AG04450 (cell line): Measurements from ENCODE around the gene FIBCD1. TPM values are rescaled to one million over a fixed set of nuclear protein-coding genes. Genes with fewer than 3 reads are reported as not detected.

Experiments used
- CTCF ChIA-PET: fragments of 300-600, 350-600 bp; formaldehyde crosslinking; extraction: SDS; loops from one replicate; lab custom pipeline; 2022; ENCODE audit warnings: antibody characterized with exemption, inconsistent platforms; lab: Charles Lee
- POLR2A ChIA-PET: fragments of 350-600 bp; formaldehyde crosslinking; extraction: SDS; loops from one replicate; lab custom pipeline; 2021; ENCODE audit warnings: antibody characterized with exemption, inconsistent platforms; lab: Yijun Ruan, JAX
- DNase-seq: peaks from one replicate; pipeline ENCODE4 v3.0.0-alpha.2; 2011; ENCODE audit warnings: low read depth, low spot score
- H3K27ac ChIP-seq: one replicate; pipeline ENCODE4 v1.5.1; 2012; ENCODE audit warnings: low read depth, low read length, control low read depth
- H3K27me3 ChIP-seq: one replicate; pipeline ENCODE4 v1.6.0; 2012; ENCODE audit warnings: low read length; ENCODE audit not compliant: control insufficient read depth, insufficient read depth
- H3K4me3 ChIP-seq: 2 replicates; pipeline ENCODE4 v1.5.1; 2011; ENCODE audit warnings: mild to moderate bottlenecking, low read depth, low read length, control low read depth
- H3K9me3 ChIP-seq: 2 replicates; pipeline ENCODE4 v1.5.1; 2012; ENCODE audit warnings: low read length; ENCODE audit not compliant: control insufficient read depth, insufficient read depth
- polyA plus RNA-seq: library from polyadenylated mRNA; depleted of rRNA; stranded (reverse); fragments of >200 nt; gene quantifications from 2 replicates; pipeline ENCODE4 v1.2.3, GENCODE V29; 2011
- TF ChIP-seq, protein P1 (sequence below): IDR thresholded peaks from 2 replicates; pipeline ENCODE4 v1.5.1; 2011; ENCODE audit warnings: low read depth, low read length, control low read depth, inconsistent platforms

The FIBCD1 gene
- polyA plus RNA-seq, 1 experiment = 2.2 TPM

DNA sequence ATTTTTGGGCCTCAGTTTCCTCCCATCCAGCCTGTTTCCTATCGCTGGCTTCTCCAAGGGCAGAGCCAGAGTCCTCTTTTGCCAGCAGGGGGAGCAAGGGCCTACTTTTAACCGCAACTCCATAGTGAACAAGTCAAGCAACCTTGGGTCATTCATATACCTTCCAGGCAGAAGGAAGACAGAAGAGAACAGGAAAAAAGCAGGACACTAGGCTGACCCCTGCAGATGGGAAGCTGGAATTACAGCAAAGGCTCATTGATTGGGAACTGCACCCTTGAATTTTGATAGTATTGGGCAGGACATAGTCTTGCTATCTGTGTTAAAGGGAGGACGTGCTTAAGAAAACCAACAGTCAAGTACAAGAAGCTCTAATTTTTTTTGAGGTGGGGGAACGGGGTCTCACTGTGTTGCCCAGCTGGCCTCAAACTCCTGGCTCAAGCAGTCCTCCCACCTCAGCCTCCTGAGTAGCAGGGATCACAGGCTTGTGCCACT, 72.5 kb downstream of the FIBCD1 start:
- DNase-seq = peak; percentile 68
- ChIA-PET POLR2A (no interaction called here), CTCF (interaction anchor here (0.7 to 12.0 kb wide), 50 partner anchors 8 to 187 kb away, joined by 3 to 390 read pairs (median 5); no protein-coding TSS in a partner anchor)

DNA sequence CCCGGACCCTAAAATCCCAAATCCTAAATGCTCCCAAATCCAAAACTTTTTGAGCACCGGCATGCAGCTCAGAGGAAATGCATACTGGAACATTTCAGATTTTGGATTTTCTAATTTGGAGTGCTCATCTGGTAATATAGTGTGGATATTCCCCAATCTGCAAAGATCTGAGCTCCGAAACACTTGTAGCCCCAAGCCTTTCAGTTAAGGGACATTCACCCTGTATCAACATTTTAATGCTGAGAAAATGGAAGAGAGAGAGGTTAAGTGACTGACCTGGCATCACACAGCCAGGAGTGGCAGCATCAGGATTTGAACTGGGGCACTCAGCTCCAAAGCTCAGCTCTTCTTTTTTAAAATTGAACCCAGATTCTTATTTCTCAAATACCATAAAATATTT, 73.1 kb downstream of the FIBCD1 start:
- no peak overlapping the region for H3K27ac ChIP-seq
- no peaks in the 10 kb centered on the region for H3K9me3 ChIP-seq
- H3K4me3 ChIP-seq = no peak overlapping the region
- DNase-seq = no peak
- H3K27me3 ChIP-seq = no peaks in the 10 kb centered on the region
- CTCF ChIA-PET = interaction anchor here (0.6 to 12.0 kb wide), 38 partner anchors 9 to 222 kb away, joined by 3 to 390 read pairs (median 6); no protein-coding TSS in a partner anchor
- POLR2A ChIA-PET = no interaction called here
- TF ChIP-seq, protein P1, sequence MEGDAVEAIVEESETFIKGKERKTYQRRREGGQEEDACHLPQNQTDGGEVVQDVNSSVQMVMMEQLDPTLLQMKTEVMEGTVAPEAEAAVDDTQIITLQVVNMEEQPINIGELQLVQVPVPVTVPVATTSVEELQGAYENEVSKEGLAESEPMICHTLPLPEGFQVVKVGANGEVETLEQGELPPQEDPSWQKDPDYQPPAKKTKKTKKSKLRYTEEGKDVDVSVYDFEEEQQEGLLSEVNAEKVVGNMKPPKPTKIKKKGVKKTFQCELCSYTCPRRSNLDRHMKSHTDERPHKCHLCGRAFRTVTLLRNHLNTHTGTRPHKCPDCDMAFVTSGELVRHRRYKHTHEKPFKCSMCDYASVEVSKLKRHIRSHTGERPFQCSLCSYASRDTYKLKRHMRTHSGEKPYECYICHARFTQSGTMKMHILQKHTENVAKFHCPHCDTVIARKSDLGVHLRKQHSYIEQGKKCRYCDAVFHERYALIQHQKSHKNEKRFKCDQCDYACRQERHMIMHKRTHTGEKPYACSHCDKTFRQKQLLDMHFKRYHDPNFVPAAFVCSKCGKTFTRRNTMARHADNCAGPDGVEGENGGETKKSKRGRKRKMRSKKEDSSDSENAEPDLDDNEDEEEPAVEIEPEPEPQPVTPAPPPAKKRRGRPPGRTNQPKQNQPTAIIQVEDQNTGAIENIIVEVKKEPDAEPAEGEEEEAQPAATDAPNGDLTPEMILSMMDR = no peak

More for the DNA sequence above, 72.5 kb downstream of the FIBCD1 start:
- TF ChIP-seq, protein P1 = peak; percentile 97
- Histone ChIP-seq H3K27ac (no peak overlapping the region), H3K9me3 (no peaks in the 10 kb centered on the region), H3K4me3 (peak overlapping the region; percentile 34), H3K27me3 (no peaks in the 10 kb centered on the region)

DNA sequence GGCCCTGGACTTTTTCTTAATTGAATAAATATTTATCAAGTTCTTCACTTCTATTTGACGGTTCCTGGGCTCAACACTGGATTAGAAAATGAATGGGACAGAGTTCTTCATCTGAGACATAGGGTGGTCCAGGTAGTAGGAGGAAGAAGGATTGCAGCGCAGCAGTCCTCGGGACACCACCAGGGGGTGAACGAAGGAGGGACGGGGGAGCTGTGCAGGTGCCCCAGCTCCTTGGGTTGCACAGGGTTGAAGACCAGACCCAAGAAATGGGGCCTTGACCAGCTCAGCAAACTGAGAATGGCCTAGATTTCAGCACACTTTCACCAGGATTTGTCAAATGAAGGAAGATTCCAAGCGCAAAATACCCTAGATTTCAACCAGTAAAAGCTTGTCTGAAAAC, 74.5 kb downstream of the FIBCD1 start:
- no peak for DNase-seq
- ChIA-PET POLR2A (interaction anchor here (1.3 kb wide), 1 partner anchor 96 kb away, joined by 3 read pairs; no protein-coding TSS in a partner anchor), CTCF (interaction anchor here (1.0 to 12.0 kb wide), 13 partner anchors 9 to 182 kb away, joined by 3 to 390 read pairs (median 7); no protein-coding TSS in a partner anchor)
- no peak overlapping the region for H3K27ac ChIP-seq
- no peaks in the 10 kb centered on the region for H3K27me3 ChIP-seq
- no peak overlapping the region for H3K4me3 ChIP-seq
- TF ChIP-seq, protein P1 = no peak
- H3K9me3 ChIP-seq = no peaks in the 10 kb centered on the region

DNA sequence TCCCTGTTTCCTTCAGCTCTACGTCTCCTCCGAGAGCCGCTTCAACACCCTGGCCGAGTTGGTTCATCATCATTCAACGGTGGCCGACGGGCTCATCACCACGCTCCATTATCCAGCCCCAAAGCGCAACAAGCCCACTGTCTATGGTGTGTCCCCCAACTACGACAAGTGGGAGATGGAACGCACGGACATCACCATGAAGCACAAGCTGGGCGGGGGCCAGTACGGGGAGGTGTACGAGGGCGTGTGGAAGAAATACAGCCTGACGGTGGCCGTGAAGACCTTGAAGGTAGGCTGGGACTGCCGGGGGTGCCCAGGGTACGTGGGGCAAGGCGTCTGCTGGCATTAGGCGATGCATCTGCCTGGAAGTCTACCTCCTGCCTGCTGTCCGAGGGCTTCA, 76.3 kb downstream of the FIBCD1 start:
- TF ChIP-seq, protein P1 = no peak
- Histone ChIP-seq H3K9me3 (no peaks in the 10 kb centered on the region), H3K4me3 (no peak overlapping the region), H3K27me3 (no peaks in the 10 kb centered on the region), H3K27ac (peak overlapping the region; percentile 2)
- CTCF ChIA-PET = interaction anchor here (0.5 to 12.0 kb wide), 8 partner anchors 21 to 521 kb away, joined by 3 to 390 read pairs (median 4); no protein-coding TSS in a partner anchor
- no peak for DNase-seq
- POLR2A ChIA-PET = no interaction called here

DNA sequence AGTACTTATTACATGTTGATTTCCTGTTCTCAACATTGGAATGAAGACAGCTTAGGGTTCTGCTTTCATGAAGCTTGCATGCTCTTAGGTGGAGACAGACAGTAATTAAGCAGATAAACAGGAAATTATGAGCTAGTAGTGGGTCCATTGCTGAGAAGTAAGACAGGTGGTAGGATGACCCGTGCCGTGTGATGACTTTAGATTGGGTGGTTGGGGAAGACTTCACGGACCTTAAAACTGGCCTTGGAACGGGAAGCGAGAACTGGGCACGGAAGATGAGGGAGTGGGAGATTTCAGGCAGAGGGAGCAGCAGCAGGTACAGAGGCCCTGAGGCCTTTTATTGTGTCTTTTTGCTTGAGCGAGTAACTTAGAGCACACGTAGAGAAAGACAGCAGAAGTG, 76.8 kb downstream of the FIBCD1 start:
- H3K9me3 ChIP-seq = no peaks in the 10 kb centered on the region
- CTCF ChIA-PET = interaction anchor here (0.5 to 12.0 kb wide), 7 partner anchors 20 to 184 kb away, joined by 3 to 390 read pairs (median 4); no protein-coding TSS in a partner anchor
- DNase-seq = no peak
- TF ChIP-seq, protein P1 = no peak
- no peaks in the 10 kb centered on the region for H3K27me3 ChIP-seq
- no peak overlapping the region for H3K4me3 ChIP-seq
- POLR2A ChIA-PET = no interaction called here
- no peak overlapping the region for H3K27ac ChIP-seq
